HG03439 (cell line): ENCODE results near the gene GRID2.
"Not testable (repeated sequence)": the region's sequence is repeated elsewhere in the genome, so short reads cannot be mapped to it uniquely, and the experiment has no call there.

Experiments used
- ATAC-seq: cut with Tn5 transposase; IDR thresholded peaks from one replicate; pipeline ENCODE4 v1.9.1; 2021; ENCODE audit warnings: mild to moderate bottlenecking, moderate library complexity; ENCODE audit not compliant: unreplicated experiment

The GRID2 gene

GRCh38 chr4:93289241-93289640, 985.5 kb downstream of the GRID2 start:
- ATAC-seq = no peak

GRCh38 chr4:93289831-93290230, 986.1 kb downstream of the GRID2 start:
- ATAC-seq = no peak

GRCh38 chr4:93299118-93299517, 995.4 kb downstream of the GRID2 start:
- ATAC-seq = no peak

GRCh38 chr4:93300780-93301555, 997.2 kb downstream of the GRID2 start:
- ATAC-seq = not testable (repeated sequence)

GRCh38 chr4:93302310-93302709, 998.5 kb downstream of the GRID2 start:
- ATAC-seq = no peak

GRCh38 chr4:93303440-93303839, 999.7 kb downstream of the GRID2 start:
- ATAC-seq = no peak

- no peak for ATAC-seq
Measured at GRCh38 chr4:93312299-93312698, 1008.5 kb downstream of the GRID2 start.

GRCh38 chr4:93313197-93313596, 1009.4 kb downstream of the GRID2 start:
- ATAC-seq = no peak

GRCh38 chr4:93317057-93317456, 1013.3 kb downstream of the GRID2 start:
- ATAC-seq = no peak

GRCh38 chr4:93317561-93317960, 1013.8 kb downstream of the GRID2 start:
- no peak for ATAC-seq

- ATAC-seq = no peak
Measured at GRCh38 chr4:93319041-93319440, 1015.3 kb downstream of the GRID2 start.

- no peak for ATAC-seq
Measured at GRCh38 chr4:93320356-93320755, 1016.6 kb downstream of the GRID2 start.

GRCh38 chr4:93327346-93327745, 1023.6 kb downstream of the GRID2 start:
- ATAC-seq = no peak

GRCh38 chr4:93334003-93334402, 1030.2 kb downstream of the GRID2 start:
- ATAC-seq = peak; percentile 97

GRCh38 chr4:93337196-93337595, 1033.4 kb downstream of the GRID2 start:
- no peak for ATAC-seq

- no peak for ATAC-seq
Measured at GRCh38 chr4:93342738-93343137, 1039.0 kb downstream of the GRID2 start.

- no peak for ATAC-seq
Measured at GRCh38 chr4:93346840-93347239, 1043.1 kb downstream of the GRID2 start.

GRCh38 chr4:93348896-93349295, 1045.1 kb downstream of the GRID2 start:
- ATAC-seq = no peak

- ATAC-seq = no peak
Measured at GRCh38 chr4:93351846-93352245, 1048.1 kb downstream of the GRID2 start.

GRCh38 chr4:93355411-93355810, 1051.6 kb downstream of the GRID2 start:
- no peak for ATAC-seq

GRCh38 chr4:93359586-93359985, 1055.8 kb downstream of the GRID2 start:
- ATAC-seq = no peak

- ATAC-seq = not testable (repeated sequence)
Measured at GRCh38 chr4:93366169-93366755, 1062.5 kb downstream of the GRID2 start.

- no peak for ATAC-seq
Measured at GRCh38 chr4:93368968-93369367, 1065.2 kb downstream of the GRID2 start.
